ENCODE results near the gene ARHGAP18.

The ARHGAP18 gene

GRCh38 chr6:129648819-129649491 is 61.0 kb downstream of the ARHGAP18 start:
- no peak for DNase-seq (ENCODE audit: low read depth)
- no peak overlapping the region for H3K4me3 ChIP-seq (ENCODE audit: low read depth, low read length)
- no peak for TF ChIP-seq CTCF (IDR thresholded peaks at IDR 0.05; ENCODE audit: low read depth, low read length, missing control alignments)

GRCh38 chr6:129647044-129647443 is 62.9 kb downstream of the ARHGAP18 start:
- no peak for DNase-seq (ENCODE audit: low read depth)
- TF ChIP-seq CTCF (IDR thresholded peaks at IDR 0.05; ENCODE audit: low read depth, low read length, missing control alignments), result no peak
- no peak overlapping the region for H3K4me3 ChIP-seq (ENCODE audit: low read depth, low read length)

DNA sequence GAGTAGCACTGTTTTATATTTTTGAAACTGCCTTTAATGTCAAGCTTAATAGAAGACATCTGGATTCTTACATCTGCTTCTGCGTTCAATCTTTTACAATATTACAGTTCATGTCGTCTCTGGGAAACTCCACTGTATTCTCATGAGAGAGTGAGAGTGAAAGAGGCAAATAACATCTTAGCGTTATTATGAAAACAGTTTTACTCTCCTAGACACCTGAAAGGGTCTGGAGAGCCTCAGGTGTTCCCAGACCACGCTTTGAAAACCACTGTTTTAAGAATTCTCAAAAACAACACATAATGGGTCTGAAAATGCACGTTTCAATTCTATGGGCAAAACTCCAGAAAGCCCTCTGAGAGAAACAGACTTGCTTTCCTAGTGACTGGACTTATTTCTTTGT is 63.3 kb downstream of the ARHGAP18 start:
- TF ChIP-seq CTCF (IDR thresholded peaks at IDR 0.05; ENCODE audit: low read depth, low read length, missing control alignments), result no peak
- H3K4me3 ChIP-seq (ENCODE audit: low read depth, low read length), result no peak overlapping the region
- DNase-seq (ENCODE audit: low read depth), result peak; percentile 31

DNA sequence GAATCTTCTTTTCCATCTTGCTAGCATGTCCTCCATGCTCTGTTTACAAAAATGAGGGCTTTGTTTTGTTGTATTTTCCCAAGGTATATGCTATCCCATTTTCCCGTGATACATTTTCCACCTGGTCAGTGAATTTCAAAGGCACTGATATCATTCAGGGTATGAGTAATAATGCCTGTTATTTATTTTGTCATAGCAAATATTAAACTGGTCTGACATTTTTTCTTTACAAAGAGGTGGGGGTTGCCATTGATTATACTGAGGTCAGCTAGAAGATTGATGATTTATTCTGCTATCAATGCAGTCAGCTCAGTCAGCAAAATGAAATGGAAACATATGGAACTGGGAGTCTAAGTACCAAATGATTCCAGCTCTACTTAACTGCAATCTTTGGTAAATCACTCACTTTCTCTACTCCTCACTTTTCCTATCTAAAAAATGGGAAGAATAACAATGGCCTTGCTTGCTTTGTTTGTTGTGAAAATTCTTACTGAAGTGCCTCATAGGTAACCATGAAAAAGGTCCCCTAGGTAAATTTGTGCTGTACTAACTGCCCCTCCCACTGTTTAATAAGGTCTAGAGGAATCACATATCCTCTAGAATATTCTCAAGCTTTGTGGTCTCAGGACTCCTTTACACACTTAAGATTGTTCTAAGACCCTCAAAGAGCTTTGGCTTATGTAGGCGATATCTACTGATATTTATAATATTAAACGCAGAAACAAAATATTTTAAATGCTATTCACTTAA is 64.0 kb downstream of the ARHGAP18 start:
- H3K4me3 ChIP-seq (ENCODE audit: low read depth, low read length), result no peak overlapping the region
- DNase-seq (ENCODE audit: low read depth), result no peak
- TF ChIP-seq CTCF (IDR thresholded peaks at IDR 0.05; ENCODE audit: low read depth, low read length, missing control alignments), result no peak

DNA sequence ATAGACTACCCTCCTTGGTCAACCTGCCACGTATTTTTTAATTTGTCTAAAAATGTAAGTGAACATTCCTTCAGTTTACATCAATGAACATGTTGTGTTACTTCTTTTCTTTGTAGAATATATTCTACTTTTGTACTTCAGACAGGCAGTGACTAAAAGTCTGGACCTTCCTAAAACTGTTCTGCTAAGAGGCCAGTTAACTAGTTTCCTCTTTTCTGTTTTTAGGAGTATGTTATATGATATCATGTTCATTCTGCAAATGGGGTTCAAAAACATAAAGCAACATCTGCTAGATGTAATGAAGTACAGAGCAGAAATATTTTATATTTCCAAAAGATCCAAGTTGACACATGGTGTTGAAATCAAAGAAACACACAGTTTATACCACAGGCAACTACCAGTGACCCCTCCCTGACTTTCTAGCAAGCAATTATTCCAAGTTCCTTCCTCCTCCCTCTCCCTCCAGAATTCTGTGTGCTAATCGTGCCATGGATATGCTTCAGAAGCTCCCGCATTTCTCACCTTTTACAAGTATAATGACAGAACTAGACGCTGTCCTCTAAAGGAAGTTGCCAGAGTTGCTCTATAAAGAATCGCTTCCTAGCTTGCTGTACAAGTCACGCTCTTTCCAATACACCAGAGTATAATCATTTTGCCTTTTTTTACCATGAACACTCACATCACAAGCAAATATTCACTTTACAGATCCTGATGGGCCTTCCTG is 64.7 kb downstream of the ARHGAP18 start:
- TF ChIP-seq CTCF (IDR thresholded peaks at IDR 0.05; ENCODE audit: low read depth, low read length, missing control alignments), result no peak
- no peak for DNase-seq (ENCODE audit: low read depth)
- H3K4me3 ChIP-seq (ENCODE audit: low read depth, low read length), result no peak overlapping the region

DNA sequence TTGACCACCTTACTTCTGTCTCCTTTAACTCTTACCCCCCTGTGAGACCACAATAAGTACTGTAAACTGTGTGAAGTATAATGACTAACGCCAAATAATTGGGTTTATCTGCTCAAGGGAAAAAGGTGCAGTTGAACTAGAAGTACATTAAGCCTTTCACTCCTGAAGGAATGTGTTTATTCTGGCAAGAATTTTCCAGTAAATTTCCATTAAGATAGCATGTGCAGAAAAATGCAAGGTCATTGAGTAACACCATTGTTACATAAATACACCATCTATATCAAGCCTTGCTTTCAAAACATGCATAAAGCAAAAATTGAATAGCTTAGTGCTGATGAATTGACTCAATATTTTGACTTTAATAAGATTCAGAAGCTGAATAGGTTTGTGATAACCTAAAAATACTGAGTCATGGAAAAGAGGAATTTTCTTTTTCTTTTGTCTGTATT is 65.4 kb downstream of the ARHGAP18 start:
- no peak overlapping the region for H3K4me3 ChIP-seq (ENCODE audit: low read depth, low read length)
- no peak for DNase-seq (ENCODE audit: low read depth)
- TF ChIP-seq CTCF (IDR thresholded peaks at IDR 0.05; ENCODE audit: low read depth, low read length, missing control alignments), result no peak
